Measurements from ENCODE around the gene LPGAT1.
"Not testable (repeated sequence)": the region's sequence is repeated elsewhere in the genome, so short reads cannot be mapped to it uniquely, and the experiment has no call there.

GRCh38 chr1:211716555-211716954 is 114.0 kb downstream of the LPGAT1 start:
- not testable (repeated sequence) for TF ChIP-seq POLR2A (IDR thresholded peaks at IDR 0.05)
- TF ChIP-seq, protein P1, sequence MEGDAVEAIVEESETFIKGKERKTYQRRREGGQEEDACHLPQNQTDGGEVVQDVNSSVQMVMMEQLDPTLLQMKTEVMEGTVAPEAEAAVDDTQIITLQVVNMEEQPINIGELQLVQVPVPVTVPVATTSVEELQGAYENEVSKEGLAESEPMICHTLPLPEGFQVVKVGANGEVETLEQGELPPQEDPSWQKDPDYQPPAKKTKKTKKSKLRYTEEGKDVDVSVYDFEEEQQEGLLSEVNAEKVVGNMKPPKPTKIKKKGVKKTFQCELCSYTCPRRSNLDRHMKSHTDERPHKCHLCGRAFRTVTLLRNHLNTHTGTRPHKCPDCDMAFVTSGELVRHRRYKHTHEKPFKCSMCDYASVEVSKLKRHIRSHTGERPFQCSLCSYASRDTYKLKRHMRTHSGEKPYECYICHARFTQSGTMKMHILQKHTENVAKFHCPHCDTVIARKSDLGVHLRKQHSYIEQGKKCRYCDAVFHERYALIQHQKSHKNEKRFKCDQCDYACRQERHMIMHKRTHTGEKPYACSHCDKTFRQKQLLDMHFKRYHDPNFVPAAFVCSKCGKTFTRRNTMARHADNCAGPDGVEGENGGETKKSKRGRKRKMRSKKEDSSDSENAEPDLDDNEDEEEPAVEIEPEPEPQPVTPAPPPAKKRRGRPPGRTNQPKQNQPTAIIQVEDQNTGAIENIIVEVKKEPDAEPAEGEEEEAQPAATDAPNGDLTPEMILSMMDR (IDR thresholded peaks at IDR 0.05), result not testable (repeated sequence)

Measured in lower leg skin (tissue), 3 donors.